Activated T-cell treated with anti-CD3 and anti-CD28 coated beads, Interleukin-2, amount 50 U/mL, for 72 hours (primary cell): ENCODE data around the gene PITX2. TPM values are rescaled to one million over a fixed set of nuclear protein-coding genes. Genes with fewer than 3 reads are reported as not detected.

Source experiments
- ATAC-seq, 2 donors: fragments of 150-1000 bp; cut with Tn5 transposase; replicated peaks in 1 of 2; 2 replicates each; pipeline ENCODE4 v1.10.0; 2021; ENCODE audit warnings: moderate library complexity in 2 of 2, mild to moderate bottlenecking in 1 of 2
- DNase-seq, 2 donors: peaks; one replicate each; pipeline ENCODE4 v3.0.0; 2021 to 2022; ENCODE audit warnings: mixed read lengths in 1 of 2
- H3K27ac Mint-ChIP-seq: one replicate; pipeline ENCODE4 v1.8.0; 2022; ENCODE audit warnings: mild to moderate bottlenecking, moderate library complexity, mixed read lengths
- H3K27me3 Mint-ChIP-seq: one replicate; pipeline ENCODE4 v1.8.0; 2022; ENCODE audit warnings: low read depth, mixed read lengths
- H3K36me3 Mint-ChIP-seq, 2 donors: one replicate each; pipeline ENCODE4 v1.8.0; 2022; ENCODE audit warnings: mixed read lengths in 2 of 2, mild to moderate bottlenecking in 1 of 2; ENCODE audit not compliant: insufficient read depth in 2 of 2
- H3K4me1 Mint-ChIP-seq: one replicate; pipeline ENCODE4 v1.8.0; 2022; ENCODE audit warnings: low read depth, mixed read lengths
- H3K4me3 Mint-ChIP-seq, 2 donors: one replicate each; pipeline ENCODE4 v1.8.0; 2022; ENCODE audit warnings: mild to moderate bottlenecking in 2 of 2, mixed read lengths in 2 of 2, moderate library complexity in 2 of 2
- H3K9me3 Mint-ChIP-seq, 2 donors: one replicate each; pipeline ENCODE4 v1.8.0; 2022; ENCODE audit warnings: mixed read lengths in 2 of 2
- total RNA-seq, 2 donors: library from RNA; stranded (reverse); gene quantifications; one replicate each; pipeline ENCODE4 v1.2.3, GENCODE V29; 2022

The PITX2 gene
- total RNA-seq, 2 donors from 2014 or later = 0.31 TPM; not detected in 1

- H3K9me3 Mint-ChIP-seq = peaks cover 0 to 5% of the 10 kb centered on the region in 2 donors
- no peak overlapping the region for H3K27ac Mint-ChIP-seq
- ATAC-seq = no peak
- H3K27me3 Mint-ChIP-seq = peaks cover 89% of the 10 kb centered on the region
- H3K36me3 Mint-ChIP-seq = peaks cover 8% of the 10 kb centered on the region in 2 donors
- no peak for DNase-seq
- peaks cover 23% of the 10 kb centered on the region for H3K4me1 Mint-ChIP-seq
- H3K4me3 Mint-ChIP-seq = no peak overlapping the region
Observed at GRCh38 chr4:110625576-110626257, 2.8 kb upstream of the PITX2 start.

- H3K36me3 Mint-ChIP-seq = peaks cover 5 to 8% of the 10 kb centered on the region in 2 donors
- H3K4me1 Mint-ChIP-seq = peaks cover 28% of the 10 kb centered on the region
- no peak for ATAC-seq
- no peak for DNase-seq
- H3K9me3 Mint-ChIP-seq = peaks cover 0 to 5% of the 10 kb centered on the region in 2 donors
- no peak overlapping the region for H3K27ac Mint-ChIP-seq
- H3K4me3 Mint-ChIP-seq = no peak overlapping the region
- peaks cover 89% of the 10 kb centered on the region for H3K27me3 Mint-ChIP-seq
Observed at GRCh38 chr4:110624904-110625494, 2.1 kb upstream of the PITX2 start.

GRCh38 chr4:110624398-110624780, 1.5 kb upstream of the PITX2 start:
- peaks cover 0 to 5% of the 10 kb centered on the region in 2 donors for H3K9me3 Mint-ChIP-seq
- H3K36me3 Mint-ChIP-seq = peaks cover 3 to 10% of the 10 kb centered on the region in 2 donors
- ATAC-seq (no peak), DNase-seq (no peak)
- peaks cover 34% of the 10 kb centered on the region for H3K4me1 Mint-ChIP-seq
- peaks cover 90% of the 10 kb centered on the region for H3K27me3 Mint-ChIP-seq
- H3K4me3 Mint-ChIP-seq = no peak overlapping the region
- H3K27ac Mint-ChIP-seq = no peak overlapping the region

- ATAC-seq (no peak), DNase-seq (no peak)
- Mint-ChIP-seq H3K27ac (peak overlapping the region; percentile 73), H3K9me3 (peaks cover 0 to 4% of the 10 kb centered on the region in 2 donors), H3K36me3 (peaks cover 4 to 10% of the 10 kb centered on the region in 2 donors), H3K27me3 (peaks cover 91% of the 10 kb centered on the region), H3K4me3 (peak overlapping the region; percentile 79 to 85), H3K4me1 (peaks cover 35% of the 10 kb centered on the region)
Observed at GRCh38 chr4:110623718-110624397, 981 bp upstream of the PITX2 start.

GRCh38 chr4:110621839-110622751, 782 bp downstream of the PITX2 start:
- DNase-seq (no peak), ATAC-seq (peak in 1 of 2 donors; percentile 15)
- Mint-ChIP-seq H3K36me3 (peaks cover 3 to 5% of the 10 kb centered on the region in 2 donors), H3K27ac (no peak overlapping the region), H3K4me3 (peak overlapping the region; percentile 79 to 85), H3K27me3 (peaks cover 91% of the 10 kb centered on the region), H3K9me3 (no peaks in the 10 kb centered on the region), H3K4me1 (peaks cover 45% of the 10 kb centered on the region)

- peaks cover 3 to 5% of the 10 kb centered on the region in 2 donors for H3K36me3 Mint-ChIP-seq
- H3K4me1 Mint-ChIP-seq = peaks cover 45% of the 10 kb centered on the region
- peak overlapping the region; percentile 79 to 85 for H3K4me3 Mint-ChIP-seq
- DNase-seq (no peak), ATAC-seq (no peak)
- H3K27me3 Mint-ChIP-seq = peaks cover 91% of the 10 kb centered on the region
- H3K27ac Mint-ChIP-seq = no peak overlapping the region
- H3K9me3 Mint-ChIP-seq = no peaks in the 10 kb centered on the region
Observed at GRCh38 chr4:110621328-110621812, 1.5 kb downstream of the PITX2 start.

- Mint-ChIP-seq H3K27ac (no peak overlapping the region), H3K4me3 (peak overlapping the region; percentile 79 to 85), H3K27me3 (peaks cover 91% of the 10 kb centered on the region), H3K4me1 (peaks cover 51% of the 10 kb centered on the region), H3K36me3 (peaks cover 3 to 4% of the 10 kb centered on the region in 2 donors), H3K9me3 (no peaks in the 10 kb centered on the region)
- DNase-seq (peak; percentile 34 to 38), ATAC-seq (peak; percentile 19 to 25)
Observed at GRCh38 chr4:110620691-110621327, 2.1 kb downstream of the PITX2 start.

GRCh38 chr4:110620322-110620690, 2.6 kb downstream of the PITX2 start:
- ATAC-seq (no peak), DNase-seq (no peak)
- H3K4me3 Mint-ChIP-seq = peak overlapping the region; percentile 79 to 85
- peaks cover 55% of the 10 kb centered on the region for H3K4me1 Mint-ChIP-seq
- peak overlapping the region; percentile 63 for H3K27ac Mint-ChIP-seq
- H3K27me3 Mint-ChIP-seq = peaks cover 91% of the 10 kb centered on the region
- no peaks in the 10 kb centered on the region for H3K9me3 Mint-ChIP-seq
- H3K36me3 Mint-ChIP-seq = peaks cover 3 to 7% of the 10 kb centered on the region in 2 donors

GRCh38 chr4:110619463-110620247, 3.2 kb downstream of the PITX2 start:
- peak overlapping the region; percentile 60 to 85 for H3K4me3 Mint-ChIP-seq
- no peak for DNase-seq
- no peak for ATAC-seq
- H3K27me3 Mint-ChIP-seq = peaks cover 91% of the 10 kb centered on the region
- H3K9me3 Mint-ChIP-seq = no peaks in the 10 kb centered on the region
- peak overlapping the region; percentile 63 for H3K27ac Mint-ChIP-seq
- H3K4me1 Mint-ChIP-seq = peaks cover 55% of the 10 kb centered on the region
- peaks cover 3 to 7% of the 10 kb centered on the region in 2 donors for H3K36me3 Mint-ChIP-seq

- no peak for DNase-seq
- Mint-ChIP-seq H3K27me3 (peaks cover 91% of the 10 kb centered on the region), H3K4me3 (peak overlapping the region; percentile 53 to 69), H3K27ac (no peak overlapping the region), H3K4me1 (peaks cover 53% of the 10 kb centered on the region), H3K9me3 (no peaks in the 10 kb centered on the region), H3K36me3 (peaks cover 3 to 7% of the 10 kb centered on the region in 2 donors)
- ATAC-seq = no peak
Observed at GRCh38 chr4:110618581-110619462, 4.1 kb downstream of the PITX2 start.
